Esophagus squamous epithelium (tissue), 5 donors: ENCODE results near the gene FRYL. TPM values are rescaled to one million over a fixed set of nuclear protein-coding genes. Genes with fewer than 3 reads are reported as not detected.
A peak's percentile ranks its signal among the peaks of the same experiment; 100 is the strongest.

Source experiments
- DNase-seq: peaks from one replicate; lab custom pipeline; 2025; lab: John Stamatoyannopoulos, UW
- H3K27ac ChIP-seq, 4 donors: fragments of 200-600 bp; sonication (generic); one replicate each; pipeline ENCODE4 v1.5.1; 2016 to 2019; ENCODE audit warnings: mild to moderate bottlenecking in 1 of 4
- H3K27me3 ChIP-seq, 4 donors: fragments of 200-600 bp; sonication (generic); 1 replicate in 3 of 4; 2 replicates in 1 of 4; pipeline versions ENCODE4 v1.5.1 to v1.6.0; 2017 to 2021; ENCODE audit warnings: antibody characterized with exemption in 1 of 4
- H3K36me3 ChIP-seq, 3 donors: fragments of 200-600 bp; sonication (generic); one replicate each; pipeline ENCODE4 v1.5.1; 2016 to 2019
- H3K4me1 ChIP-seq, 3 donors: fragments of 200-600 bp; sonication (generic); one replicate each; pipeline ENCODE4 v1.5.1; 2017 to 2019
- H3K4me3 ChIP-seq, 4 donors: fragments of 200-600 bp; sonication (generic); 1 replicate in 3 of 4; 2 replicates in 1 of 4; pipeline ENCODE4 v1.5.1; 2016 to 2019; ENCODE audit warnings: mild to moderate bottlenecking in 2 of 4, moderate library complexity in 1 of 4
- H3K9me3 ChIP-seq, 3 donors: fragments of 200-600 bp; sonication (generic); one replicate each; pipeline ENCODE4 v1.5.1; 2016 to 2019
- POLR2A ChIP-seq, 4 donors: fragments of 450-650 bp; IDR thresholded peaks; one replicate each; pipeline ENCODE4 v1.6.1; 2017; ENCODE audit warnings: antibody characterized with exemption in 4 of 4, mild to moderate bottlenecking in 4 of 4, moderate library complexity in 3 of 4
- WGBS, 2 donors: methylation state at CpG; one replicate each; pipeline ENCODE4 v1.1.5; 2018; 5-methylcytosine and 5-hydroxymethylcytosine counted together
- intact Hi-C: fragments of 100-400 bp; cut with DNase I; formaldehyde crosslinking; loops from one replicate; pipeline ENCODE4 v1.15.0; 2022
- total RNA-seq, 4 donors: library from RNA; depleted of rRNA; stranded (reverse); fragments of >200 nt; gene quantifications; one replicate each; pipeline ENCODE4 v1.1.0, GENCODE V29; 2016
- TF ChIP-seq, protein P1 (sequence below), 6 experiments: fragments of 450-650 bp in 4 of 6; fragments of 200-600 bp in 2 of 6; sonication (generic) in 2 of 6; IDR thresholded peaks; one replicate each; pipeline ENCODE4 v1.5.1; 2016 to 2019; ENCODE audit warnings: antibody characterized with exemption in 6 of 6, mild to moderate bottlenecking in 4 of 6, moderate library complexity in 4 of 6
- donor health status: DM: yes; HTN: yes; CAD: no.

Gene FRYL
- total RNA-seq, 4 donors from 2014 or later: 26.1 to 69.6 (median 38.1) TPM

GRCh38 chr4:48680848-48681568 lies 99.1 kb downstream of the FRYL start:
- H3K27me3 ChIP-seq: no peaks in the 10 kb centered on the region
- H3K4me3 ChIP-seq: no peak overlapping the region
- DNase-seq: no peak
- TF ChIP-seq, protein P1, sequence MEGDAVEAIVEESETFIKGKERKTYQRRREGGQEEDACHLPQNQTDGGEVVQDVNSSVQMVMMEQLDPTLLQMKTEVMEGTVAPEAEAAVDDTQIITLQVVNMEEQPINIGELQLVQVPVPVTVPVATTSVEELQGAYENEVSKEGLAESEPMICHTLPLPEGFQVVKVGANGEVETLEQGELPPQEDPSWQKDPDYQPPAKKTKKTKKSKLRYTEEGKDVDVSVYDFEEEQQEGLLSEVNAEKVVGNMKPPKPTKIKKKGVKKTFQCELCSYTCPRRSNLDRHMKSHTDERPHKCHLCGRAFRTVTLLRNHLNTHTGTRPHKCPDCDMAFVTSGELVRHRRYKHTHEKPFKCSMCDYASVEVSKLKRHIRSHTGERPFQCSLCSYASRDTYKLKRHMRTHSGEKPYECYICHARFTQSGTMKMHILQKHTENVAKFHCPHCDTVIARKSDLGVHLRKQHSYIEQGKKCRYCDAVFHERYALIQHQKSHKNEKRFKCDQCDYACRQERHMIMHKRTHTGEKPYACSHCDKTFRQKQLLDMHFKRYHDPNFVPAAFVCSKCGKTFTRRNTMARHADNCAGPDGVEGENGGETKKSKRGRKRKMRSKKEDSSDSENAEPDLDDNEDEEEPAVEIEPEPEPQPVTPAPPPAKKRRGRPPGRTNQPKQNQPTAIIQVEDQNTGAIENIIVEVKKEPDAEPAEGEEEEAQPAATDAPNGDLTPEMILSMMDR (IDR thresholded peaks at IDR 0.05): no peak
- no peak for TF ChIP-seq POLR2A (IDR thresholded peaks at IDR 0.05)
- no peak overlapping the region for H3K27ac ChIP-seq
- H3K9me3 ChIP-seq: no peaks in the 10 kb centered on the region
- H3K36me3 ChIP-seq: peaks cover 0 to 4% (median 0%) of the 10 kb centered on the region in 3 donors
- WGBS, 2 donors: 78 to 85% methylated on average over 12 of the region's 12 CpGs
- intact Hi-C loops: no loop called here
- H3K4me1 ChIP-seq: peaks cover 0 to 8% (median 0%) of the 10 kb centered on the region in 3 donors

- H3K27ac ChIP-seq: no peak overlapping the region
- WGBS, 2 donors: 80 to 86% methylated on average over 3 of the region's 3 CpGs
- peaks cover 0 to 16% (median 0%) of the 10 kb centered on the region in 3 donors for H3K36me3 ChIP-seq
- H3K4me1 ChIP-seq: peaks cover 4 to 9% (median 4%) of the 10 kb centered on the region in 3 donors
- no peak overlapping the region for H3K4me3 ChIP-seq
- intact Hi-C loops: no loop called here
- no peak for DNase-seq
- TF ChIP-seq, protein P1 (IDR thresholded peaks at IDR 0.05): no peak
- TF ChIP-seq POLR2A (IDR thresholded peaks at IDR 0.05): no peak
- H3K27me3 ChIP-seq: no peaks in the 10 kb centered on the region
- no peaks in the 10 kb centered on the region for H3K9me3 ChIP-seq
Observed at GRCh38 chr4:48673537-48673936, 106.5 kb downstream of the FRYL start.

DNA sequence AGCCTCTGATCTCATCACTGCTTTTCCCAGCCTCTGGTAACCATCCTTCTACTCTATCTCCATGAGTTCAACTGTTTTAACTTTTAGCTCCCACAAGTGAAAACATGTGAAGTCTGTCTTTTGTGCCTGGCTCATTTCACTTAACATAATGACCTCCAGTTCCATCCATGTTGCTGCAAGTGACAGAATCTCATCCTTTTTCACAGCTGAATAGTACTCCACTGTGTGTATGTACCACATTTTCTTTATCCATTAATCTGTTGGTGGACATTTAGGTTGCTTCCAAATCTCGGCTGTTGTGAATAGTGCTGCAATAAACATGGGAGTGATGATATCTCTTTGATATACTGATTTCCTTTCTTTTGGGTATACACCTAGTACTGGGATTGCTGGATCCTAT lies 109.5 kb downstream of the FRYL start:
- Histone ChIP-seq H3K4me1 (peaks cover 7 to 30% (median 8%) of the 10 kb centered on the region in 3 donors), H3K27me3 (no peaks in the 10 kb centered on the region), H3K36me3 (peaks cover 0 to 7% (median 0%) of the 10 kb centered on the region in 3 donors), H3K9me3 (no peaks in the 10 kb centered on the region), H3K4me3 (no peak overlapping the region), H3K27ac (no peak overlapping the region)
- intact Hi-C loops: no loop called here
- TF ChIP-seq, protein P1 (IDR thresholded peaks at IDR 0.05): no peak
- TF ChIP-seq POLR2A (IDR thresholded peaks at IDR 0.05): no peak
- 94 to 100% methylated on average over 1 of the region's 1 CpG for WGBS, 2 donors
- no peak for DNase-seq

- Histone ChIP-seq H3K9me3 (no peaks in the 10 kb centered on the region), H3K4me1 (peaks cover 8 to 45% (median 18%) of the 10 kb centered on the region in 3 donors), H3K27me3 (no peaks in the 10 kb centered on the region), H3K36me3 (no peaks in the 10 kb centered on the region), H3K27ac (peak overlapping the region in 3 of 4 donors; percentile 48 to 67 (median 59)), H3K4me3 (no peak overlapping the region)
- TF ChIP-seq, protein P1 (IDR thresholded peaks at IDR 0.05): no peak
- TF ChIP-seq POLR2A (IDR thresholded peaks at IDR 0.05): no peak
- intact Hi-C loops: no loop called here
- no peak for DNase-seq
- 90 to 93% methylated on average over 3 of the region's 3 CpGs for WGBS, 2 donors
Observed at GRCh38 chr4:48669086-48669485, 111.0 kb downstream of the FRYL start.

GRCh38 chr4:48668254-48669017 lies 111.6 kb downstream of the FRYL start:
- Histone ChIP-seq H3K4me3 (no peak overlapping the region), H3K27ac (peak overlapping the region; percentile 18 to 67 (median 54)), H3K9me3 (no peaks in the 10 kb centered on the region), H3K36me3 (no peaks in the 10 kb centered on the region), H3K27me3 (no peaks in the 10 kb centered on the region), H3K4me1 (peaks cover 8 to 49% (median 18%) of the 10 kb centered on the region in 3 donors)
- TF ChIP-seq POLR2A (IDR thresholded peaks at IDR 0.05): no peak
- TF ChIP-seq, protein P1 (IDR thresholded peaks at IDR 0.05): no peak
- intact Hi-C loops: no loop called here
- 62 to 81% methylated on average over 4 of the region's 4 CpGs for WGBS, 2 donors
- DNase-seq: no peak
